ENCODE data around the gene ATAD3A.
"Not testable (repeated sequence)": the region's sequence is repeated elsewhere in the genome, so short reads cannot be mapped to it uniquely, and the experiment has no call there.

The ATAD3A gene

GRCh38 chr1:1489231-1489630 is 22.7 kb upstream of the ATAD3A start:
- no peak overlapping the region for H3K4me3 ChIP-seq (ENCODE audit: low read length)
- DNase-seq (ENCODE audit: low read depth): no peak
- TF ChIP-seq CTCF (conservative IDR thresholded peaks at IDR 0.05; ENCODE audit: low read depth, low read length): no peak

- no peak for TF ChIP-seq CTCF (conservative IDR thresholded peaks at IDR 0.05; ENCODE audit: low read depth, low read length)
- no peak for DNase-seq (ENCODE audit: low read depth)
Measured at GRCh38 chr1:1489861-1490260, 22.1 kb upstream of the ATAD3A start.

GRCh38 chr1:1490633-1491230 is 21.2 kb upstream of the ATAD3A start:
- TF ChIP-seq CTCF (conservative IDR thresholded peaks at IDR 0.05; ENCODE audit: low read depth, low read length): no peak
- no peak for DNase-seq (ENCODE audit: low read depth)
- H3K4me3 ChIP-seq (ENCODE audit: low read length): no peak overlapping the region

More at GRCh38 chr1:1489861-1490260, 22.1 kb upstream of the ATAD3A start:
- no peak overlapping the region for H3K4me3 ChIP-seq (ENCODE audit: low read length)

GRCh38 chr1:1491601-1492000 is 20.4 kb upstream of the ATAD3A start:
- no peak for TF ChIP-seq CTCF (conservative IDR thresholded peaks at IDR 0.05; ENCODE audit: low read depth, low read length)
- no peak overlapping the region for H3K4me3 ChIP-seq (ENCODE audit: low read length)
- DNase-seq (ENCODE audit: low read depth): no peak

GRCh38 chr1:1494311-1494710 is 17.7 kb upstream of the ATAD3A start:
- DNase-seq (ENCODE audit: low read depth); H3K4me3 ChIP-seq (ENCODE audit: low read length): not testable (repeated sequence)

- not testable (repeated sequence) for DNase-seq (ENCODE audit: low read depth); H3K4me3 ChIP-seq (ENCODE audit: low read length)
Measured at GRCh38 chr1:1495461-1495975, 16.4 kb upstream of the ATAD3A start.

- DNase-seq (ENCODE audit: low read depth); H3K4me3 ChIP-seq (ENCODE audit: low read length): not testable (repeated sequence)
- peak; percentile 55 for TF ChIP-seq CTCF (conservative IDR thresholded peaks at IDR 0.05; ENCODE audit: low read depth, low read length)
Measured at GRCh38 chr1:1504777-1505365, 7.1 kb upstream of the ATAD3A start.

- not testable (repeated sequence) for DNase-seq (ENCODE audit: low read depth); H3K4me3 ChIP-seq (ENCODE audit: low read length)
- TF ChIP-seq CTCF (conservative IDR thresholded peaks at IDR 0.05; ENCODE audit: low read depth, low read length): peak; percentile 14
Measured at GRCh38 chr1:1505366-1505798, 6.6 kb upstream of the ATAD3A start.

GRCh38 chr1:1505801-1506200 is 6.2 kb upstream of the ATAD3A start:
- H3K4me3 ChIP-seq (ENCODE audit: low read length); DNase-seq (ENCODE audit: low read depth): not testable (repeated sequence)
